Stimulated activated CD8-positive, alpha-beta memory T cell treated with anti-CD3 and anti-CD28 coated beads, Interleukin-4, amount 100 ng/mL, for 1 hour (primary cell): Measurements from ENCODE around the gene MTG1.
"Not testable (repeated sequence)": the region's sequence is repeated elsewhere in the genome, so short reads cannot be mapped to it uniquely, and the experiment has no call there.

Experiments used
- DNase-seq, 2 donors: peaks; one replicate each; pipeline ENCODE4 v3.0.0-alpha.2; 2020; ENCODE audit warnings: low read depth in 2 of 2, low spot score in 1 of 2

Gene MTG1

DNA sequence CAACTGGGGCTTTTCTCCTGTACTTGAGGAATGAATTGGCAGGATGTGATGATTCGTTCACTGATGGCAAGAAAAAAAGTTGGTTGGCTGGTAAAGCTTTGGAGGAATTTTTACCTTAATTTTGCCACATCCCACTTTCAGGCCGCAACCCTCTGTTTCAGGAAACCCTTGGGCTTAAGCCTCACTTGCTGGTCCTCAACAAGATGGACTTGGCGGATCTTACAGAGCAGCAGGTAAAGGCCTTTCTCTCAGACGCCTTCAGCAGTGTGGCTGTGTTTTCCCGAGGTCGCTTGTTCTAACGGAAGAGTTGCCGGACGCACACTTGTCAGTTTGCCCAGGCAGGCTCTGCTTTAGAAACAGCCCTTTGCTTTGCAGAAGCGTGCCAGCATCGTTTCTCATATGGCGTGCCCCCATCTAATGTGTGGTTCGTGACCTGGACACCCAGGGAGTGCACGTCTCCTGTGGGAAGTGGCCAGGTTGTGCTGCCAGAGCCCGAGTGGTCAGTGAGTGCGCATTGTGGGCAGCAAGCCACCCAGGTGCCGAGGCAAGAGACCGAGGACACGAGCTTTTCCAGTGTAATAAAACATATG, 2.2 kb downstream of the MTG1 start:
- no peak for DNase-seq

DNA sequence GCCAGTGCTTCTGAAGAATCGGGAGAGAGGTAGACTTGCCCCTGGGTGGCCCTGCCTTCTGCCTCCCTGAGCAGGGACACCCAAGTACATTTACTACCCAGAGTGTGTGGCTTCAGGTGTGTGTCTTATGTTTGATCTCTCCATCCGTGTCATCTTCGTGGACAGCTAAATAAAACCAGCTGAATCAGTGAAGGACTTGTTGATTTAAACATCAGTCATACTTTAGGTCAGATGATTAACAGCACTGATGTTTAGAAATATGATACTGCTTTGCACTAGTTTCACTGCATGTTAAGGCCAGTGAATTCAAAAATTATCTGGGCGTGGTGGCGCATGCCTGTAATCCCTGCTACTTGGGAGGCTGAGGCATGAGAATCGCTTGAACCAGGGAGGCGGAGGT, 4.0 kb downstream of the MTG1 start:
- no peak for DNase-seq

DNA sequence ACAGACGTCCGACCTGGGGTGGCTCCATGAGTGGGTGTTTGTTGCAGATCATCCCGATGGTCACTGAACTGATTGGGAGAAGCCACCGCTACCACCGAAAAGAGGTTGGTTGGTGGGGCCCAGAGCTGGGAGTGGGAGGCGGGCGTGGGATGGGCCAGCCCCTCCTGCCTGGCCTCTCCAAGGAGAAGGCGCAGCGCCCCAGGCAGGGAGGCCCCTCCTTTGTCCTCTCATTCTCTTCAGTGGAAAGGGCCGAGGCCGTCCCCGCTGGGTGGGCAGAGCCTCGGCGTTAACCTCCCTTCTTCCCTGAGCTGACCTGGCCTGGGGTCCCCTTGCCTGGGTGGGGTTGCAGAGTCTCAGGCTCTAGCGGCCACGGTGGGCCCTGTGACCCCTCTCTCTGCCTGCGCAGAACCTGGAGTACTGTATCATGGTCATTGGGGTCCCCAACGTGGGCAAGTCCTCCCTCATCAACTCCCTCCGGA, 5.2 kb downstream of the MTG1 start:
- DNase-seq = no peak

DNA sequence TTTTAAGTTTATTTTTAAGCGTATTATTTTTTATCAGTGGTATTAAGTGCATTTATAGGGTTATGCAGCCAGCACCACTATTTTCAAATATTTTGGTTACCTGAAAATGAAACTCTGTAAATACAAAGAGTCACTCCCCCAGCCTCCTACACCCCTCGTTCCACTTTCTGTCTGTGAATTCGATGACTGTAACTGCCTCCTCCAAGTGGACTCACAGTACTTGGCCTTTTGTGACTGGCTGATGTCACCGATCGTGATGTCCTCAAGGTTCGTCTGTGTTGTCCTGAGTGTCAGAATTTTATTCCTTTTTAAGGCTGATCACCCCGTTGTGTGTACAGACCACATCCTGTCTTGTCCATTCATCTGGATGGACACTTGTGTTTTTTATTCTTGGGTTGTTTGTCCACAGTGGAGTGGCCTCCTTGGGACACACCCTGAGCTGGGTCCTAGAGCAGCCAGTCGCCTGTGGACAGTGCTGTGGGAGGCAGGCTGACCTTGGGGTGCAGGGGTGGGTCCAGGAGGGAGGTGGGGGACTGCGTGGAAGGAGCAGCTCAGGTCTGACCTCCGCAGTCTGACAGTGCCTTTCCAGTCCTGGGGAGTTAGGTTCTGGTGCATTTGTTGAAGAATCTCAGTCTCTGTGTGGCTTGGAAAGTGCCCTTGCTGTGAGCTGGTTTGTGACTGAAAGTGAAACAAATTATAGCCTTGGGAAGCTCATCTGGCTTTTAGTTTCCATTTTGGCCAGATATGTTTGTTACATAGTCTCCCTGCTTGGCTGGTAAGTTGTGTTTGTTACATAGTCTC, 6.9 kb downstream of the MTG1 start:
- no peak for DNase-seq

DNA sequence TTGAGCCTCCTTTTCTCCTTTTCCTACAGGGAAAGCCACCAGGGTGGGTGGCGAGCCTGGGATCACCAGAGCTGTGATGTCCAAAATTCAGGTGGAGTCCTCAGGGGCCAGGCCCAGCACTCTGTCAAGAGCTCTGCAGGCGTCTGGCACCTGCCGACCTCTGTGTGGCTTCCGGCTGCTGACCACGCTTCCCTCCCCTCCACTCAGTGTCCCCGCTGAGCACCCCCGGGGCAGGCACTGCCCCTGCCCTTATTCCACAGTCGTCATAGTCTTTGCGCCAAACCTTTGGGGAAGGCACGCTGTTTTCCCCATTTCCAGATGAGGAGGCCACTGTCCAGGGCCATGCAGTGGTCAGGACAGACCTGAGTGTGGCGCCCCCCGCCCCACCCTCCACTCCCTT, 7.5 kb downstream of the MTG1 start:
- DNase-seq = no peak

DNA sequence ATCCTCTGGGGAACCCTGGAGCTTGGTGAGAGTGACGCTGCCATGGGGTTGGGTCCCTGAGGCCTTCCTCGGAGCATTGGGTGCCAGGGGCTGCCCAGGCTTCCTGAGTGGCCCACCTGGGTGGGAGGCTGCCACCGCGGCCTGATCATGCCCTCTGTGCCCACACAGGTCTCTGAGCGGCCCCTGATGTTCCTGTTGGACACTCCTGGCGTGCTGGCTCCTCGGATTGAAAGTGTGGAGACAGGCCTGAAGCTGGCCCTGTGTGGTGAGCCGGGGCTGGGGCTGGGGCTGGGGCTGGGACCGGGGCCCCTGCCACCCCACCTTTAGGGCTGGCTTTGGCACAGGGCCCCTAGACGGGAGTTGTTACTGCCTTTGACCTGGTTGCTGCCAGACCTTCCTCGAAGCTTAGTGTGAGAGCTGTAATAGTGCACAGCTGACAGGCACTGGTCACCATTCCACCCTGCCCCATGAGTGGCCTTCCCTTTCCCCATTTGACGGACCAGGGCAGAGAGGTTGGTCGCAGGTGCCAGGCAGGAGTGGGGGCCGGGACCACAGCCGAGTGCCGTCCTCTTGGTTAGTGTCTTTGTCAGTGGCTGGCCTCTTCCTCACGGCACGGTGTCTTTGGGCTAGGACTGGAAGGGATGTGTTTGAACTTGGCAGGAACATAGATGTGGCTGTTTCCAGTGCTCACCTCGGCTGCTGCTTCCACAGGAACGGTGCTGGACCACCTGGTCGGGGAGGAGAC, 8.2 kb downstream of the MTG1 start:
- DNase-seq = no peak

DNA sequence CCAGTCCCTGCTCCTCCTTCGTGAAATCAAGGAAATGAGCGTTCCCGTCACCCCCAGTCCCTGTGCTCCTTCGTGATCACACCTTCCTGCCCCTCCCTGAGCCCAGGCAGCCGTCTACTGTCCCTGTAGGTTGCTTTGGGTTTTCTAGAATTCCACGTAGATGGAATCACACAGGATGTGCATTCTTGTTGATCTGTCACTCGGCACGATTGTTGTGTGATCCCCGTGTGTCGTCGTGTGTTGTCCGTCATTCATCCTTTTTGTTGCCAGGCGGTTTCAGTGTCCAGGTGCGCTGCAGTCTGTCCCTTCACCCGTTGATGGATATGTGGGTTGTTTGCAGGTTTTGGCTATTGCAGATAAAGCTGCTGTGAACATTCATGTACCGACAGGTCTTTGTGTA, 9.4 kb downstream of the MTG1 start:
- no peak for DNase-seq

DNA sequence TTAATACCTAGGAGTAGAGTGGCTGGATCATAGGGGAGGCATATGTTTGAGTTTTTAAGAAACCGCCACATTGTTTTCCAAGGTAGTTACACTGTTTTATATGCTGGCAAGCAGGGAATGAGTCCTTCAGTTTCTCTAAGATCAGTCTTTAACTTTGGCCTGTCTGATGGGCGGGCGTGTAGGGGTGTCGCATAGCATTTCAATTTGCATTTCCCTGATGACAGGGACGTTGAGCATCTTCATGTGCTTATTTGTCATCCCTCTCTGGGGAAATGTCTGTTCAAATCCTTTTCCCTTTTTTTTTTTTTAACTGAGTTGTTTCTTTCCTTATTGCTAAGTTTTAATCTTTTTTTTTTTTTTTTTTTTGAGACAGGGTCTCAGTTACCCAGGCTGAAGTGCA, 9.8 kb downstream of the MTG1 start:
- DNase-seq = no peak

DNA sequence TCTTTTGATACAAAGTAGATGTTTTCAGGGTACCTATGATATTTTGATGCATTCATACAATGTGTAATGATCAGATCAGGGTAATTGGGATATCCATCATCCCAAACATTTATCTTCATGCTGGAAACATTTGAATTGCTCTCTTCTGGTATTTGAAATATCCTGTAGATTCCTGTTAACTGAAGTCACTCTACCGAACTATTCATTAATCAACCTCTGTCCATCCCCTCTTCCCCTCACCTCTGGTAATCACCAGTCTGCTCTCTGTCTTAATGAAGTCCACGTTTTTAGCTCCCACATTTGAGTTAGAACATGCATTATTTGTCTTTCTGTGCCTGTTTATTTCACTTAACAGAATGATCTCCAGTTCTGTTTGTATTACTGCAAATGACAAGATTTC, 11.3 kb downstream of the MTG1 start:
- DNase-seq = no peak

DNA sequence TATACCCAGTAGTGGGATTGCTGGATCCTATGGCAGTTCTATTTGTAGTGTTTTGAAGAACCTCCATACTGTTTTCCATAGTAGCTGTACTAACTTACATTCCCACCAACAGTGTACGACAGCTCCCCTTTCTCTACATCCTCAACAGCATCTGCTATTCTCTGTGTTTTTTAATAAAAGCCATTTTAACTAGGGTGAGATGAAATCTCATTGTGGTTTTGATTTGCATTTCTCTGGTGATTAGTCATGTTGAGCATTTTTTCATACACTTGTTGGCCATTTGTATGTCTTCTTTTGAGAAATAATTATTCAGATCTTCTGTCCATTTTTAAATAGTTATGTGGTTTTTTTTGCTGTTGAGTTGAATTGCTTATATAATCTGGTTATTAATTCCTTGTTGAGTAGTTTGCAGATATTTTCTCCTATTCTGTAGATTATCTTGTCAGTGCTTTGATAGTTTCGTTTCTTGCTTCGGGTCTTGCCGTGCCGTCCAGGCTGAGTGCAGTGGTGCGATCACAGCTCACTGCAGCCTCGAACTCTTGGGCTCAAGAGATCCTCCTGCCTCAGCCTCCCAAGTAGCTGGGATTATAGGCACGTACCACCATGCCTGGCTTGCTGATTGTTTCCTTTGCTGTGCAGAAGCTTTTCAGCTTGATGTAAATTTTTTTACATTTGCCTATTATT, 12.0 kb downstream of the MTG1 start:
- no peak for DNase-seq

DNA sequence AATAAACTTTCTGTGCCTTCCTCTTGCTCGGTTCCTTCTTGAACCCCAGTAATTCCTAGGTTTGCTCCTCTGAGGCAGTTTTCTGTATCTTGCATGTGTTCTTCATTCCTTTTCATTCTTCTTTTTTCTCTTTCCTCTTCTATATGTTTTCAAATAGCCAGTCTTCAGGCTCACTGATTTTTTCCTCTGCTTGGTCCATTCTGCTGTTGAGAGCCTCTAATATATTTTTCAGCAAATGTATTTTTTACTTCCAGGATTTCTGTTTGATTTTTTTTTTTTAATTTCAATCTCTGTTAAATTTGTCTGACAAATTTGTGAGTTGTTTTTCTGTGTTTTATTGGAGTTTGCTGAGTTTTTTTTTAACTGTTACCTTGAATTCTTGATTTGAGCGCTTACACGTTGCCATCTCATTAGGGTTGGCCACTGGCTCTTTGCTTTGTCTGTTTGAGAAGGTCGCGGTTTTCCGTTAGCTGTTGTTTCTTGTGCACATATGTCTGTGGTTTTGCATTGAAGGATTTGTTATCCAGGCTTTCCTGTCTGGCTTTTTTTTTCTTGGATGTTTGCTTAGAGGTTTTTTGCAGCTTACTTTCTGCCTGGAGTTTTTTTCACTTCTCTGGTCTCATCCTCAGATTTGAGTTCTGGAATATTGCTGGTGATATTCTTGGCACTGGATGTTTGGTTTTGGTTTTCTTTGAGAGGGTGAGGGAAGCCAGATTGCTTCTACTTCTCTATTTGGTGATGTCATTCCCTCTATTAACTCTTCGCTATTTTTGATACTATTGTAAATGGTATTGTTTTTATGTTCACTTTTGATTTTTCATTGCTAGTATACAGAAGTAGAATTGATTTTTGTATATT, 17.8 kb downstream of the MTG1 start:
- DNase-seq = no peak

DNA sequence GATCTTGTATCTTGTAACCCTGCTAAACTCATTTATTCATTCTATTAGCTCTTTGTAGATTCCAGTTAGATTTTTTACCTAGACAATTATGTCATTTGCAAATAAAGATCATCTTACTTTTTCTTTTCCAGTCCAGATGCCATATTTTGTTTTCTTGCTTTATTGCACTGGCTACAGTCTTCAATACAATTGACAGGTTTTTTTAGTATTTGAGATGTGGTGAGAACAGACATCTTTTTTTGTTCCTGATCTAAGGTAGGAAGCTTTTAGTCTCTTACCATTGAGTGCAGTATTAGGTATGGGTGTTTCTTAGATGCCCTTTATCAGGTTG, 18.4 kb downstream of the MTG1 start:
- DNase-seq = no peak

DNA sequence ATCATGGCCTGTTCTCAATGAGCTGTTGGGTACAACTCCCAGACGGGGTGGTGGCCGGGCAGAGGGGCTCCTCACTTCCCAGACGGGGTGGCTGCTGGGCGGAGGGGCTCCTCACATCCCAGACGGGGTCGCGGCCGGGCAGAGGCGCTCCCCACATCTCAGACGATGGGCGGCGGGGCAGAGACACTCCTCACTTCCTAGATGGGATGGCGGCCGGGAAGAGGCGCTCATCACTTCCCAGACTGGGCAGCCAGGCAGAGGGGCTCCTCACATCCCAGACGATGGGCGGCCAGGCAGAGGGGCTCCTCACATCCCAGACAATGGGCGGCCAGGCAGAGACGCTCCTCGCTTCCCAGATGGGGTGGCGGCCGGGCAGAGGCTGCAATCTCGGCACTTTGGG, 20.4 kb downstream of the MTG1 start:
- not testable (repeated sequence) for DNase-seq

DNA sequence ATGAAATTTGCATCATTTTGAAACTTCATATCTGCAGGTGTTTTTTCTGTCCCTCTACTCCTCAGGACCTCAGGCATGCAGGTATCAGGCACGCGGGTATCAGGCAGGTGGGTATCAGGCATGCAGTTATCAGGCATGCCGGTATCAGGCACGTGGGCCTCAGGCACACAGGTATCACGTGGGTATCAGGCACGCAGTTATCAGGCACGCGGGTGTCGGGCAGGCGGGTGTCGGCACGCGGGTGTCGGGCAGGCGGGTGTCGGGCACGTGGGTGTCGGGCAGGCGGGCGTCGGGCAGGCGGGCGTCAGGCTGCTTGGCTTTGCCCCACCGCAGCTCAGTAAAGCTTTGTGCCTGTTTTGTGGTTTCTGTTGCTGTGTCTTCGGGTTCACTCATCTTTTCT, 21.8 kb downstream of the MTG1 start:
- no peak for DNase-seq

DNA sequence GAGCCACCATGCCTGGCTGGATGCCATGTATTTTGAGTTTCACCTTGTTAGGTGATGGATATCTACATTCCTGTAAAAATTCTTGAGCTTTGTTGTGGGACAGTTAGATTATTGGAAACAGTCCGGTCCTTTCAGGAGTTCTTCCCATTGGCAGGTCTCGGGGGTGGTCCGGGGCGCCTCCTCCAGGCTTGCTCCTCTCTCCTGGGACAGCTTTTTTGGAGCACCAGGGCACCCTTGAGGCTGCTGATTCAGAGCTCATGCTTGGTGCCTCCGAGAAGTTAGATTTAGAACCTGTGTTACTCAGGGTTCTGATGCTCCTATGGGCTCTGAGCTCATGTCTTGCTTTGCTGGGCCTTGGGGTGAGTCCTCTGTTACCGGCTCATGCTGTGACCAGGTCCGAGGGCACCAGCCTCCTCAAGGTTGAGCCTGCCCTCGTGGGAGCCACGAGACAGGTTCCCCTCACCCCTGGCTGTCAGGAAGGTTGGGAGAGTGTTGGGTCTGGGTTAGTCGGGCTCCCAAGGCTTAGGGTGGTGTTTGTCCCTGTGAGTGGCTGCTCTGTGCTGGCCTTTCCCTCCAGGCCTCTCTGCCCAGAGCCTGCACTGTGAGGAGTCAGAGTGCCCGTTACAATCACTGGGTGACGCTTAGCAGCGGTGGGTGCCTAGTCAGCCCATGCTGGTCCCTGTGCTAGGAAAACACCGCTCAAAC, 24.5 kb downstream of the MTG1 start:
- no peak for DNase-seq

DNA sequence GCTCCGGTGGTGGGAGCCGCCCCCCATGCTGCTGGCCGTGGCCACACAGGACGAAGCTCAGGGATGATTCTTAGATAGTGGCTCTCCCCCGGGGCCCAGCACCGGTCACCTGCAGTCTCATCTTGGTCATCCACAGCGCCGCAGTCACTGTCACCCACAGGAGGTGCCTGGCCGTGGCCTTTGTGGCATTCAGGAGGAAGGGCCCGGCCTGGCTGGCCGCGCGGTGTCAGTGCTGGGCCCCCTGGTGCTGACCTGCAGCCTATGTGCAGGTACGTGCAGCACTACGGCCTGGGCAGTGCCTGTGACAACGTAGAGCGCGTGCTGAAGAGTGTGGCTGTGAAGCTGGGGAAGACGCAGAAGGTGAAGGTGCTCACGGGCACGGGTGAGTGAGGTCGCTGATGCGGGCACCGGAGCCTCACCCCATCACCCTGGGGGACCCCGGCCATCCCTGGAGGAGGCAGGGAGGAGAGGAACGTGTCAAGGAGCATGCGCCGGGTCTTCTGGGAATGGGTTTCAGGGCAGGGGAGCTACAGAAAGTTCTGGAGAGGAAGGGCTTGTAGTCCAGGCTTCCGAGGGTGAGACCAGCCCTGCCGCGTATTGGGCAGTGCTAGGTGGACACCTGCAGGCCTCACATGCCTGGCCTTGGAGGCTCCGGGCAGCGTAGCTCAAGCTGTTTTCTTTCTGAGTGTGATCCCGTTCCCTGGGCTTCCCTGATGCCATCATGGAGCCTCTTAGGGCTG, 25.4 kb downstream of the MTG1 start:
- DNase-seq = no peak

DNA sequence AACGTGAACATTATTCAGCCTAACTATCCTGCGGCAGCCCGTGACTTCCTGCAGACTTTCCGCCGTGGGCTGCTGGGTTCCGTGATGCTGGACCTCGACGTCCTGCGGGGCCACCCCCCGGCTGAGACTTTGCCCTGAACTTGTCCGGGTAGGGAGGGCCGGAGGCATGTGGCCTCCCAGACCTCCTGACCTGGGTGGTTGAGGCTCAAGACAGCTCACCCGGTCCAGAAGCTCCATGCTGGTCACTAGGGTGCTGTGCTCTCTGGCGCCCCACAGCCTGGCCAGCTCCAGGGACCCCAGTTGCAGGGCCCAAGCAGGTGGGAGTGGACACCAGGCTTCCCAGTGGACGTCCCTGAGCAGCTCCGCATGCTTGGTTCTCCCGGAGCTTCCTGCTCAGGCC, 26.1 kb downstream of the MTG1 start:
- no peak for DNase-seq

DNA sequence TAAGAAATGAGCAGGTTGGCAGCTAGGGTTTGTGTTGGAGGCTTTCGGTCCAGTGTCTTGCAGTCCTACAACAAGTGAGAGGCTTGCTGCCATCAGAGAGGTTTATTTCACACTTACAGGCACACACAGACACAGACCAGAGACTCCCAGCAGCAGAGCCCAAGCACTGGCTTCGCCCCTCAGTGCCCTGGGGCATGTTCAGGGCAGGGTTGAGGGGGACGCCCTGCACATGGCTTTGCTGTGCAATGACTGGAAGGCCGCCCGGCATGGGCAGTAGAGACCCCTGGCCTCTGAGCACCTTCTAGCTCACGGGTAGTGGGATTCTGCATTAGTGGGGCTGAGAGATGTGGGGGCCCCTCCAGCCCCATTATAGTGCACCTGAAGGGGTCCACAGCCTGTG, 26.6 kb downstream of the MTG1 start:
- no peak for DNase-seq

DNA sequence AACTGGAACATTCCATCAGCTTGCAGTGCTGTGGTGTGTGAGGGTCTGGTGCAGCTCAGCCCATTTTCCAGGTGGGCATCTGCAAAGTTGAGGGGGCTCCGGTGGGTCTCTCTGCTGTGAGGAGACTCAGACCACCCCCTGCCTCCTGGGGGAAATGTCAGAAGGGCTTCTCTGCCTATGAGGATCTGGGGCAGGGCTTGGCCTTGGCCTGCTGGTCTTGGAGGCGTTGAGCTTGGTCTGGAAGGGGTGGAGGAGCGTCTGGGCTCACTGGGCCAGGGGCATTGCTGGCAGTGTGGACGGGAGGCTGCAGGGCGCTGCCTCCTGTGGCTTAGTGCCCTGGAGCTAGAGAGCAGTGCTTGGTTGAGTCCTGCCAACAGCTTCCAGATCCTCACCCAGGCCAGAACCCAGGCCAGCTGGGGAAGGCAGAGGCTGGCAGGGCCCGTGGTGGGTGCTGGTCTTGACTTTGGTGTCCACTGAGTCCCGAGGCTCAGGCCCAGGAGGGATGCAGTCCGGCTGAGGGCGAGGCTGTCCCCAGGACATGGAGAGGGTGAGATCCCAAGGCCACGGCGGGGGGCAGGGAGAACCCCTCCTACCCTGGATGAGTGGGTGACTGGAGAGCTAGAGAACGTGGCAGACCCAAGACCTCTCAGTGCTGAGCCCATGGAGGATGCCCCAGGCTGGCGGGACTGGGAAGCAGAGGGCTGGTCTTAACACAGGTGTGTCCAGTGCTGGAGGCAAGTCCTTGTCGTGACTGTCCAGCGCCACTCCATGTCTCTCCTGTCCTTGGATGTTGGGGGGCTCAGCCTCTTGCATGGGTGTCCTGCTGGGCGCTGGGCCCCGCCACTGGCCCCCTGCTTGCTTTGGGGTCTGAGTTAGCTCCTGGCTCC, 27.6 kb downstream of the MTG1 start:
- DNase-seq = no peak
